ENCODE results near the gene SHLD1.

GRCh38 chr20:5753814-5754213 is 3.6 kb downstream of the SHLD1 start:
- no peak for TF ChIP-seq CTCF (IDR thresholded peaks at IDR 0.05; ENCODE audit: insufficient read depth, low read depth, low read length)
- TF ChIP-seq EZH2 (IDR thresholded peaks at IDR 0.05; ENCODE audit: insufficient read depth, low read length): no peak
